Measurements from ENCODE around the gene PRRG1. TPM values are rescaled to one million over a fixed set of nuclear protein-coding genes. Genes with fewer than 3 reads are reported as not detected.
"Not testable (repeated sequence)": the region's sequence is repeated elsewhere in the genome, so short reads cannot be mapped to it uniquely, and the experiment has no call there.

PRRG1 gene
- polyA plus RNA-seq = 6.6 TPM
- long read RNA-seq, donor 1 = 0 reads
- long read RNA-seq, donor 2, full-length matches to known transcripts = 6 of 6 reads
- long read RNA-seq, donor 2, partial matches to known transcripts = 0 of 6 reads
- long read RNA-seq, donor 2, other reads (novel, unspliced or antisense) = 0 of 6 reads
- long read RNA-seq, donor 3, full-length matches to known transcripts = 5 of 5 reads
- long read RNA-seq, donor 3, partial matches to known transcripts = 0 of 5 reads
- long read RNA-seq, donor 3, other reads (novel, unspliced or antisense) = 0 of 5 reads
- long read RNA-seq, donor 4 = 0 reads
- long read RNA-seq, donor 5 = 0 reads
- long read RNA-seq, donor 6, full-length matches to known transcripts = 3 of 3 reads
- long read RNA-seq, donor 6, partial matches to known transcripts = 0 of 3 reads
- long read RNA-seq, donor 6, other reads (novel, unspliced or antisense) = 0 of 3 reads
- long read RNA-seq, donor 7, full-length matches to known transcripts = 3 of 3 reads
- long read RNA-seq, donor 7, partial matches to known transcripts = 0 of 3 reads
- long read RNA-seq, donor 7, other reads (novel, unspliced or antisense) = 0 of 3 reads
- long read RNA-seq, donor 8, full-length matches to known transcripts = 2 of 2 reads
- long read RNA-seq, donor 8, partial matches to known transcripts = 0 of 2 reads
- long read RNA-seq, donor 8, other reads (novel, unspliced or antisense) = 0 of 2 reads
- long read RNA-seq, donor 9 = 0 reads
- long read RNA-seq, donor 10, full-length matches to known transcripts = 5 of 5 reads
- long read RNA-seq, donor 10, partial matches to known transcripts = 0 of 5 reads
- long read RNA-seq, donor 10, other reads (novel, unspliced or antisense) = 0 of 5 reads
- long read RNA-seq, donor 11, full-length matches to known transcripts = 1 of 1 reads
- long read RNA-seq, donor 11, partial matches to known transcripts = 0 of 1 reads
- long read RNA-seq, donor 11, other reads (novel, unspliced or antisense) = 0 of 1 reads

DNA sequence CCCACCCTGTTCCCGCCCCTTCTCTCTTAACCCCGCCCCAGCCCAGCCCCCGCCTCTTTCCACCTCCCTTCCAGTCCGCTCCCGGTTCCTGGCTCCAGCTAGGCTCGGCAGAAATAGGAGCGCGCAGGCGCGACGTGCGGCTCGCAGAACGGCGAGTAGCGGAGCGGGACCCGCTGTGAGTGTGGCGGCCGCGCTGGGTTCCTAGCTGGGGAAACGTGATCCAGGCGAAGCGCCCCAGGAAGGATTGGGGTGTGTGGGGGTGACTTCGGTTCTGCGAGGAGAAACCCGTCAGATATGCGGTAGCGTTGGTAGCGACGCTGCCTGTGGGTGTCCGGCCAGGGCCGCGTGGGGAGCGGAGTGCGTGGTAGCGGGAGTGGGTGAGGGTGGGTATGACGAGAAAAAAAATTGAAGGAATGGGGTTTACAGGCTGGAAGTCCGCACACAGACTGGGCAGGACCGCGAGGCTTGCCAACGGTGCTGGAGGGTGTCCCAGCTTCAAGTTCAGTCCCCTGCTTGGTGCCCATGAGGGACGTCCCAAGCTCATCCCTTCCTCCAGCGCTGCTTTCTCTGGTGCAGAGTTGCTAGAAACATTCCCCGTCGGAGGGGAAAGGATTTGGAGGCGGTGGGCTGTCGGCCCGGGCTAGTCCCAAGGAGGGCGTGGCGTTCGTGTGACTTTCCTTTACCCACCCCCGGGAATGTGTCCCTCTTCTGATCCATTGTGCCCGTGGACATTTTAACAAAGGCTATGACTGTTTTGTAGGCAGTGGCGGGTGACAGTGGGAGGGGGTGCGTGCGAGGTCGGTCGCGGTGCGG lies at the start of gene PRRG1:
Gene PRRG1, plus strand, starts transcription at position 144 of the 813 bp plus-strand sequence. CDS start 56,886 bp downstream, outside the sequence.
- H3K36me3 ChIP-seq (ENCODE audit: control insufficient read depth, insufficient read depth, low read length) = no peaks in the 10 kb centered on the region
- H3K27me3 ChIP-seq (ENCODE audit: control insufficient read depth, insufficient read depth, low read length) = no peaks in the 10 kb centered on the region
- H3K4me3 ChIP-seq (ENCODE audit: low read length) = peak within 1 kb of the TSS; percentile 71
- peak; percentile 68 to 81 for DNase-seq
- WGBS (ENCODE audit: insufficient coverage, low lambda C conversion rate) = no CpG with 5 or more reads among the region's 61 CpGs
- peak within 1 kb of the TSS; percentile 85 for H3K27ac ChIP-seq (ENCODE audit: low read length)
- H3K4me1 ChIP-seq (ENCODE audit: control insufficient read depth, insufficient read depth, low read length) = no peaks in the 10 kb centered on the region
- no peaks in the 10 kb centered on the region for H3K9me3 ChIP-seq (ENCODE audit: control insufficient read depth, low read depth, low read length)

DNA sequence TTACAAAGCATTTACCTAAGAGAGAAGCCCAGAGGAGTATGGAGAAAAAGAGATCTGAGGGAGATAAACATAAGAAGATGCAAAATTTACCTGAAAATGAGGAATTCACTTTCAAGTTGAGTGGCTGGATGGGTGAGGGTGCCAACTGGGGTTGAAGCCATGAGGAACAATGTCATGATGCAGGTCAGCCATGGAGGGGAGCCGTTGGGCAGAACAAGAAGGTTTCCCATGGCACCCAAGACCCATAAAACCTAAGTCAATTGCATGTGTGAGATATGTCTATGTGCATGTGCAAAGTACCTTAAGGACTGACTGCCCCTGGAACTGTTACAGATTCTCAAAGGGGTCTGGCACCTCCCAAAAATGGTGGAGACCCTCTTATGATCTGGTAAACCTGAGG lies 46.6 kb upstream of the PRRG1 start:
- Histone ChIP-seq H3K27ac (ENCODE audit: low read length) (no peak overlapping the region), H3K36me3 (ENCODE audit: control insufficient read depth, insufficient read depth, low read length) (no peaks in the 10 kb centered on the region), H3K4me3 (ENCODE audit: low read length) (no peak overlapping the region), H3K4me1 (ENCODE audit: control insufficient read depth, insufficient read depth, low read length) (no peaks in the 10 kb centered on the region), H3K9me3 (ENCODE audit: control insufficient read depth, low read depth, low read length) (no peaks in the 10 kb centered on the region), H3K27me3 (ENCODE audit: control insufficient read depth, insufficient read depth, low read length) (no peaks in the 10 kb centered on the region)
- WGBS (ENCODE audit: insufficient coverage, low lambda C conversion rate) = no CpG with 5 or more reads among the region's 1 CpG
- peak; percentile 7 to 17 for DNase-seq

DNA sequence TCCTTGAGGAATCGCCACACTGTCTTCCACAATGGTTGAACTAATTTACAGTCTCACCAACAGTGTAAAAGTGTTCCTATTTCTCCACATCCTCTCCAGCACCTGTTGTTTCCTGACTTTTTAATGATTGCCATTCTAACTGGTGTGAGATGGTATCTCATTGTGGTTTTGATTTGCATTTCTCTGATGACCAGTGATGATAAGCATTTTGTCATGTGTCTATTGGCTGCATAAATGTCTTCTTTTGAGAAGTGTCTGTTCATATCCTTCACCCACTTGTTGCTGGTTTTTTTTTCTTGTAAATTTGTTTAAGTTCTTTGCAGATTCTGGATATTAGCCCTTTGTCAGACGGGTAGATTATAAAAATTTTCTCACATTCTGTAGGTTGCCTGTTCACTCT lies 43.9 kb upstream of the PRRG1 start:
- H3K4me1 ChIP-seq (ENCODE audit: control insufficient read depth, insufficient read depth, low read length); H3K27ac ChIP-seq (ENCODE audit: low read length); H3K9me3 ChIP-seq (ENCODE audit: control insufficient read depth, low read depth, low read length); H3K27me3 ChIP-seq (ENCODE audit: control insufficient read depth, insufficient read depth, low read length); DNase-seq; H3K4me3 ChIP-seq (ENCODE audit: low read length); H3K36me3 ChIP-seq (ENCODE audit: control insufficient read depth, insufficient read depth, low read length): not testable (repeated sequence)
- WGBS (ENCODE audit: insufficient coverage, low lambda C conversion rate) = no CpG with 5 or more reads among the region's 2 CpGs

DNA sequence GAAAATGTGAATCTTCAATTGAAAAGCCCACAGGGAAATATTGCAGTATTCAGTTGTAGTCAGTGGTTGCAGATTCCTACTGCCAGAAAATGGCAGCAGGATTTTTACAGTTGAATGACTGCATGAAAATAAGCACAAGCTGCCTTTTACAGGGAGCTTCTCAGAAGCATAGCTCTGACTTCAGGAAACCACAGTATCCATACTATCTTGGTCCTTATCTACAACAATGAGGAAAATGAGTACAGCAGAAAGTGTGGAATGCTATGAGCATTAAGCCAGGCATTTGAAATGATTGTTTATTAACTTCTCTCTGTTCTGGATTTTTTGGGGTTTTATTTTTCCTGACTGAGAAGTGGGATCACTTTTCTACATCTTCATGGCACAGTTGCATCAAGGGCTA lies 34.6 kb upstream of the PRRG1 start:
- H3K4me3 ChIP-seq (ENCODE audit: low read length) = no peak overlapping the region
- H3K27me3 ChIP-seq (ENCODE audit: control insufficient read depth, insufficient read depth, low read length) = no peaks in the 10 kb centered on the region
- no peaks in the 10 kb centered on the region for H3K4me1 ChIP-seq (ENCODE audit: control insufficient read depth, insufficient read depth, low read length)
- DNase-seq = no peak
- no peak overlapping the region for H3K27ac ChIP-seq (ENCODE audit: low read length)
- no peaks in the 10 kb centered on the region for H3K9me3 ChIP-seq (ENCODE audit: control insufficient read depth, low read depth, low read length)
- no peaks in the 10 kb centered on the region for H3K36me3 ChIP-seq (ENCODE audit: control insufficient read depth, insufficient read depth, low read length)

DNA sequence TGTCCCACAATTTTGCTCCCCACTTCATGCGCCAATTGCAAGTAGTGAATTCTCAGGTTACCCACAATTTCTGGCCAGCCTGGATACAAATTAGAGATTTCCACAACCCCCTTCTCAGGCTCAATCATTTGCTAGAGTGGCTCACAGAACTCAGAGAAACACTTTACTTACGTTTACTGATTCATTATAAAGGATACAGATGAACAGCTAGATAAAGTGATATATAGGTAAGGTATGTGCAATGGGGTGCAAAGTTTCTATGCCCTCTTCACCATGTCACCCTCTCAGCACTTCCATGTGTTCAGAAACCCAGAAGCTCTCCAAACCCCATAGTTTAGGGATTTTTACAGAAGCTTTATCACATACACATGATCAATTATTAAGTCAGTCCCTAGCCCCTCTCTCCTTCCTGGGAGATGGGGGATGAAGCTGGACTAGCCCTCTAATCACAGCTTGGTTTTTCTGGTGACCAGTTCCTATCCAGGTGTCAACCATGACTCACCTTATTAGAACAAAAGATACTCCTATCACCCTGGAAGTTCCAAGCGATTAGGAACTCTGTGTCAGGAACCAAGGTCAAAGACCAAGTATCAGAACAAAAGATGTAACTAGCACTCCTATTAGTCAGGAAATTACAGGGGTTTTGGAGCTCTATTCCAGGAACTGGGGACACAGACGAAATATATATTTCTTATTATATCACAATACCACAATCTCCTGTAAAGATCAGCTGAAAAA lies 33.5 kb upstream of the PRRG1 start:
- Histone ChIP-seq H3K27me3 (ENCODE audit: control insufficient read depth, insufficient read depth, low read length) (no peaks in the 10 kb centered on the region), H3K4me3 (ENCODE audit: low read length) (no peak overlapping the region), H3K36me3 (ENCODE audit: control insufficient read depth, insufficient read depth, low read length) (no peaks in the 10 kb centered on the region), H3K9me3 (ENCODE audit: control insufficient read depth, low read depth, low read length) (no peaks in the 10 kb centered on the region), H3K27ac (ENCODE audit: low read length) (no peak overlapping the region), H3K4me1 (ENCODE audit: control insufficient read depth, insufficient read depth, low read length) (no peaks in the 10 kb centered on the region)
- DNase-seq = no peak
- WGBS (ENCODE audit: insufficient coverage, low lambda C conversion rate) = no CpG with 5 or more reads among the region's 4 CpGs

DNA sequence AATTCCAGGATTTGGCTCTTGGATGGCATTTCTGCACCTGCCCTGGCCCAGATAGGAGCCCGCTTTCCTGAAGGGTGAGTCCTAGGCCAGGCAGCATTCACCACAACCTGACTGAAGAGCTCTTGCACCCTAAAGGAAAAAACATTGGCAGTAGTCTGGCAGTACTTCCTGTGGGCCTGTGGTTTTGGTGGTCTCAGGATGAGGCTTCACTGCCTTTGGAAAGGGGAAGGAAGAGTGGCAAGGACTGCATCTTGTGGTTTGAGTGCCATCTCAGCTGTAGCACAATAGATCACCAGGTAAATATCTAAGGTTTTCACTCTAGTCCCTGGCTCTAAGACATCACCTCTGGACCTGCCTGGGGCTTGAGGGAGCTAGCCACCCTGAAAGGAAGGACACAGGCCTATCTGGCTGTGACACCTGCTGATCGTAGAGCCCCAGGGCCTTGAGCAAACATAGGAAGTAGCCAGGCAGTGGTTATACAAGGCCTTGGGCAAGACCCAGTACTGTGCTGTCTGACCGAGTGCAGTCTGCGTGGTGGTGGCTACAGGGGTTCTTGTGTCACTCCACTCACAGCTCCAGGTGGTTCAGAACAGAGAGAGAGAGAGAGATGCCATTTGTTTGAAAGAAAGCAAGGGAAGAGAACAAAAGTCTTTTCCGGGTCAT lies 28.5 kb upstream of the PRRG1 start:
- Histone ChIP-seq H3K36me3 (ENCODE audit: control insufficient read depth, insufficient read depth, low read length) (no peaks in the 10 kb centered on the region), H3K9me3 (ENCODE audit: control insufficient read depth, low read depth, low read length) (no peaks in the 10 kb centered on the region), H3K27me3 (ENCODE audit: control insufficient read depth, insufficient read depth, low read length) (no peaks in the 10 kb centered on the region), H3K27ac (ENCODE audit: low read length) (no peak overlapping the region), H3K4me1 (ENCODE audit: control insufficient read depth, insufficient read depth, low read length) (no peaks in the 10 kb centered on the region), H3K4me3 (ENCODE audit: low read length) (no peak overlapping the region)
- no CpG with 5 or more reads among the region's 5 CpGs for WGBS (ENCODE audit: insufficient coverage, low lambda C conversion rate)
- DNase-seq = no peak

DNA sequence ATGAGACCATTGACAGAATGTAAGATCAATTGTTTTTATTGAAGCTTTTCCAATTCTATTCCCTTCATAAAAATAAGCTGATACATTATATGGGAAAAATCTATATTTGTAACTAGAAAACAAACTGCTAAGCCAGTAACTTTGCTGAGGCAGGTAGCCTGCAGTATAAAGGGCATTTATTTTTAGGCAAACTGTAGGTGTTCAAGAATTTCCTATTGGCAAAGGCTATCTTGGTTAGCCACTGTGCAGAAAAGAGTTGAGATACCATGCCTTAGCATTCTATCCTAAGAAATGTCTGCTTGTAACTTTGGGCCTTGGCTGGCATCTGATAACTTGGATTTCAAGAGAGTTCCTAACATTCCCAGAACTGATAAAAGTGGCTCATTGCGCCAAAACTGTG lies 18.5 kb upstream of the PRRG1 start:
- DNase-seq = no peak
- no CpG with 5 or more reads among the region's 1 CpG for WGBS (ENCODE audit: insufficient coverage, low lambda C conversion rate)
- H3K4me3 ChIP-seq (ENCODE audit: low read length) = no peak overlapping the region
- no peaks in the 10 kb centered on the region for H3K9me3 ChIP-seq (ENCODE audit: control insufficient read depth, low read depth, low read length)
- H3K4me1 ChIP-seq (ENCODE audit: control insufficient read depth, insufficient read depth, low read length) = no peaks in the 10 kb centered on the region
- H3K27me3 ChIP-seq (ENCODE audit: control insufficient read depth, insufficient read depth, low read length) = no peaks in the 10 kb centered on the region
- no peak overlapping the region for H3K27ac ChIP-seq (ENCODE audit: low read length)
- no peaks in the 10 kb centered on the region for H3K36me3 ChIP-seq (ENCODE audit: control insufficient read depth, insufficient read depth, low read length)

DNA sequence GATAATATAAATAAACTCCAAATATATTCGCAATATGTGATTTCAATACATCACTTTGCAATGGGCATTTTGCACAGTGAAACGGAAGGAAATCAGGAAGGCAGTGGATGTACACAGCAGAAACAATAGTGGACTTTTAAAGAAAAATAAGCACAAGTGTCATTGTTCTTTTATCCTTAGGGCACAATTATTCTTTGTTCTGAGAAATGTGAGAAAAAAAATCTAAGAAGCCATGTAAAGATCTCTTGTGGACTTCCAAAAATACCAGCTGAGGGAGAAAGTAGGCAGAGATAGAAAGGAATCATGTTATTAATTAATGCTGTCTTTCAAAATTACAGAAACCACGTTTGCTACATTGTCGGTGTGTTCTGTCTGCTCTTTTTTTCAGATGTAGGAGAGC lies 17.6 kb upstream of the PRRG1 start:
- Histone ChIP-seq H3K9me3 (ENCODE audit: control insufficient read depth, low read depth, low read length) (no peaks in the 10 kb centered on the region), H3K4me3 (ENCODE audit: low read length) (no peak overlapping the region), H3K4me1 (ENCODE audit: control insufficient read depth, insufficient read depth, low read length) (no peaks in the 10 kb centered on the region), H3K27me3 (ENCODE audit: control insufficient read depth, insufficient read depth, low read length) (no peaks in the 10 kb centered on the region), H3K27ac (ENCODE audit: low read length) (no peak overlapping the region), H3K36me3 (ENCODE audit: control insufficient read depth, insufficient read depth, low read length) (no peaks in the 10 kb centered on the region)
- DNase-seq = no peak
- no CpG with 5 or more reads among the region's 4 CpGs for WGBS (ENCODE audit: insufficient coverage, low lambda C conversion rate)

DNA sequence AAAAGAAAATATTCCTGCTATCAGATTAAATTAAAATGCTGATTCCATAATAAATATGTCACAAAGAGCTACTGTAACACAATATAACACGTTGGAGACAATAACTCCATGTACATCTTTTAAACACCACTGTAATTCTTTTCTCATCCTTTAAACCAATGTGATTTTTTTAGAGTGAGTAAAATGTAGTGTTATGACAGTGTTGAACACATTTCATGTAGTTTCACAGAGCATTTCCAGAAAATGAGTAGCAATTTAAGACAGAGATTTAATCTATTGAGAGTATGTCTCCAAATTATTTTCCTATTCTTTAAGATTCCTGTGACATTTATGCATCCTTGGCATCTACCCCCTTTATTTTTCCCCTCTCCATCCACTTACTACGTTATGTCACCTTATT lies 17.1 kb upstream of the PRRG1 start:
- Histone ChIP-seq H3K9me3 (ENCODE audit: control insufficient read depth, low read depth, low read length) (no peaks in the 10 kb centered on the region), H3K27me3 (ENCODE audit: control insufficient read depth, insufficient read depth, low read length) (no peaks in the 10 kb centered on the region), H3K36me3 (ENCODE audit: control insufficient read depth, insufficient read depth, low read length) (no peaks in the 10 kb centered on the region), H3K4me3 (ENCODE audit: low read length) (no peak overlapping the region), H3K27ac (ENCODE audit: low read length) (no peak overlapping the region), H3K4me1 (ENCODE audit: control insufficient read depth, insufficient read depth, low read length) (no peaks in the 10 kb centered on the region)
- DNase-seq = no peak
- WGBS (ENCODE audit: insufficient coverage, low lambda C conversion rate) = no CpG with 5 or more reads among the region's 2 CpGs
